ENCODE results near the gene CWF19L2.
"Not testable (repeated sequence)": the region's sequence is repeated elsewhere in the genome, so short reads cannot be mapped to it uniquely, and the experiment has no call there.

Gene CWF19L2

DNA sequence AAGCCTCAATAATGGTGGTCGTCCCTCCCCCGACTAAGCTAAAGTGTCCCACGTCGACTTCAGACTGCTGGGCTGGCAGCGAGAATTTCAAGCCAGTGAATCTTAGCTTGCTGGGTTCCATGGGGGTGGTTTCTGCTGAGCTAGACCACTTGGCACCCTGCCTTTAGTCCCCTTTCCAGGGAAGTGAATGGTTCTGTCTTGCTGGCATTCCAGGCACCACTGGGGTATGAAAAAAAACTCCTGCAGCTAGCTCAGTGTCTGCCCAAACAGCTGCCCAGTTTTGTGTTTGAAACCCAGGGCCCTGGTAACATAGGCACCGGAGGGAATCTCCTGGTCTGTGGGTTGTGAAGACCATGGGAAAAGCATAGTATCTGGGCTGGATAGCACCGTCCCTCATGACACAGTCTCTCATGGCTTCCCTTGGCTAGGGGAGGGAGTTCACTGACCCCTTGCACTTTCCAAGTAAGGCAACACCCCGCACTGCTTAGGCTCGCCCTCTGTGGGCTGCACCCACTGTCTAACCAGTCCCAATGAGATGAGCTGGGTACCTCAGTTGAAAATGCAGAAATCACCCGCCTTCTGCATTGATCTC, 8.7 kb upstream of the CWF19L2 start:
- not testable (repeated sequence) for H3K36me3 Mint-ChIP-seq, H3K4me3 Mint-ChIP-seq, H3K9me3 Mint-ChIP-seq, H3K4me1 Mint-ChIP-seq, H3K27ac Mint-ChIP-seq
- peaks cover 26% of the 10 kb centered on the region for H3K27me3 Mint-ChIP-seq

DNA sequence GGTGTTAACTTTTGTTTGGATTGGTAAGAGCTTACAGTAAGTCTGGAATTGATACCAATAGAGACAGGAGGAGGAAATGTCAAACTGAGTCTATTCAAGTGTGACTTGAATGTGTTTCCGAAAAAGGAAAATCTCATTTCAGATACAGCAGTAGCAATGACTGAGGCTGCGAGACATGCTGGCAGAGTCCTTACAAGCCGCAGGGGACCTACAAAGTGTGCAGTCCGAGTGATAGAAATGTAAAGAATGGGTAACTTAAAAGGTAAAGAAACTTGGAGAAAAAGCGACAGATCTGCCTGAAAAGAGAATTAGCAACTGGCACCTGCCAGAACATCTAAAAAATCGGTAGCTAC, 444 bp downstream of the CWF19L2 start:
- Mint-ChIP-seq H3K9me3 (no peaks in the 10 kb centered on the region), H3K4me1 (peaks cover 40% of the 10 kb centered on the region), H3K27me3 (no peaks in the 10 kb centered on the region)

DNA sequence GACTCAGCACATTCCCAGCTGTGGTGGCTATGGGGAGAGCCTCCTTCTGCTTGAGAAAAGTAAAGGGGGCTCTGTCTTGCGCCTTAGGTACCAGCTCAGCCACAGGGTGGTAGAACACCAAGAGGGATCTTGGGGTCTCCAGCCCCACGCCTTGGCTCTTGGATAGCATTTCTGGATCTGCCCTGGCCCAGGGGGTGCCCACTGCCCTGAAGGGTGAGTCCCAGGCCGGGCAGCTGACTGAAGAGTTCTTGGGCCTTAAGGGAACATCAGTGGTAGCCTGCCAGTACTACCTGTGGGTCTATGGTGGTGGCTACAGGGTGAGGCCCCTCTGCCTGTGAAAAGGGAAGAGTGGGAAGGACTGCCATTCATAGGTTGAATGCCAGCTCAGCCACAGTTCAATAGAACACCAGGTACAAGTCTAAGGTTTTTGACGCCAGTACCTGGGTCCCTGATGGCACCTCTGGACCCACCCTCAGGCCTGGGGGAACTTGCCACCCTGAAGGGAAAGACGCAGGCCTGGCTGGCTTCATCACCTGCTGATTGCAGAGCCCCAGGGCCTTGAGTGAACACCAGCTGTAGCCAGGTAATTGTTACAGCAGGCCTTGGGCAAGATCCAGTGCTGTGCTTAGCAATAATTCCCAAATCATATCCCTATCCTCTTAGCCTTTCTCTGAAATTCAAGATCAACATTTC, 3.9 kb downstream of the CWF19L2 start:
- peaks cover 72% of the 10 kb centered on the region for H3K4me1 Mint-ChIP-seq
- H3K9me3 Mint-ChIP-seq, result no peaks in the 10 kb centered on the region
- peaks cover 21% of the 10 kb centered on the region for H3K36me3 Mint-ChIP-seq
- no peaks in the 10 kb centered on the region for H3K27me3 Mint-ChIP-seq
- no peak overlapping the region for H3K4me3 Mint-ChIP-seq
- H3K27ac Mint-ChIP-seq, result no peak overlapping the region

More for the DNA sequence above, 444 bp downstream of the CWF19L2 start:
- Mint-ChIP-seq H3K27ac (peak overlapping the region; percentile 97), H3K4me3 (peak overlapping the region; percentile 96), H3K36me3 (peaks cover 8% of the 10 kb centered on the region)

DNA sequence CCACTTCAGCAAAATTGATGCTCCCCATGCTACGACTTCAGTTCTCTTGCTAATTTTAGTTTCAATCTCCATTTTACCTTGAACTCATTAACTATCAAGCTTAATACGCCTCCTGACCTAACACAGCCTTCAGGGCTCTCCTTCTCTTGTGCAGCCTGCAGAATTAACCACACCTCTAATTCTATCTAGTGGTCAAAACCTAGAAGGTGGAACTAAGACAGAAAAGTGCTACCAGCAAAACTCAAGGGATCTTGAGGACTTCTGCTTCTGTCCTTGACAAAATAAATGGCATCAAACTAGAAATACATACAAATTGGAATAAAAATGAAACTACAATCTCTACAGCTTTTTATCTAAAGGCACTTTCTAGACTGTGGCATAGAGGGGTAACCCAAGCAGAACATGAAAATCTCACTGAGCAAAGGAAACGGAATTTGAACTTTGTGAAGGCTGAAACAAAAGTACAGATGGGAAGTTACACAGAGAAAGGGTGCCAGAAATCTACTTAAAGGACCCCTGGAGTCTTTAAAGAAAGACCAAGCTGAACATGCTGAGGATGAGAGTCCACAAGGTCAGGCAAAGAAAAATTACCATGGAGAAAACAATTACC, 10.7 kb downstream of the CWF19L2 start:
- Mint-ChIP-seq H3K9me3 (no peaks in the 10 kb centered on the region), H3K27ac (peak overlapping the region; percentile 6), H3K4me3 (no peak overlapping the region), H3K36me3 (peaks cover 40% of the 10 kb centered on the region), H3K27me3 (no peaks in the 10 kb centered on the region), H3K4me1 (peaks cover 65% of the 10 kb centered on the region)

DNA sequence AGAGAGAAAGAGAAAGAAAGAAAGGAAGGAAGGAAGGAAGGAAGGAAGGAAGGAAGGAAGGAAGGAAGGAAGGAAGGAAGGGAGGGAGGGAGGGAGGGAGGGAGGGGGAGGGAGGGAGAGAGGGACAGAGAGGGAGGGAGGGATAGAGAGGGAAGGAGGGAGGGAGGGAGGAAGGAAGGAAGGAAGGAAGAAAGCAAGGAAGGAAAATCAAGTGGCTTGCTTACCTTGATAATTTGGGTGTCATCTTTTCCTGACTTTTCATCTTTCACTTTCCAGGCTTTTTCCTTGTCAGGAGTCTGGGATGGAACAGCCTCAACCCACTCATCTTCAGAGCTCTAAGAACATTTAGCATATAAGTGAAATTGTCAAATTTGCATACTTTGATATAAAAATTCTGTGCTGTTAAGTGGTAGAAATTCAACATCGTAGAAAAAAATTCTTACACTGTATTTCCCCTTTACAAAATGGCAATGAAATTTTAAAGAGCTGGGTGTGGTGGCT, 14.9 kb downstream of the CWF19L2 start:
- Mint-ChIP-seq H3K9me3 (no peaks in the 10 kb centered on the region), H3K4me1 (peaks cover 36% of the 10 kb centered on the region), H3K36me3 (peaks cover 40% of the 10 kb centered on the region), H3K27ac (no peak overlapping the region), H3K4me3 (no peak overlapping the region), H3K27me3 (no peaks in the 10 kb centered on the region)

DNA sequence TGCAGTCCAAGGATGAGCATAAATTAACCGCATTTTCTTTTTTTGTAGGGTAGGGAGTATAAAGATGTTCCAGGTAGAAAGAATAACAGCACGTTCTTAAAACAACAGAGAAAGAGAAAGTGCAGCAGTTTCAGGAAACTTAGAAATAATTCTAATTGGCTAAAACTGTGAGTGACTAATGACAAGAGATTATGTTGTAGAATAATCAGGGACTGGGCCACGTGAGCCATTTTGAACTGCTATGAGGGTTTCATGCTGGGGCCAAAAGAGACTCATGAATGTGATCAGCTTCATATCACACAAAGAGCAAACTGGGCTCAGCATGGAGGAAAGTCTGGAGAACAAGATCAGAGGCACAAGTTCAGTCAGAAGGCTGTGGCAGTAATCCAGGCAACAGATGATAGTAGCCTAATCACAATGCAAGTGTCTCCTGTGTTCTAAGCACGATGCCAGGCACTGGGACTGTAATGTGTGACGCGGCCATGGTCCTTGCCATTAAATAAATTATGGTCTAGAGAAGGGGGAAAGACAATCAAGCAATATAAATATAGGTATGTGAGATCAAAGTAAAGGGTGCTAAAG, 17.9 kb downstream of the CWF19L2 start:
- H3K27me3 Mint-ChIP-seq, result no peaks in the 10 kb centered on the region
- H3K9me3 Mint-ChIP-seq, result no peaks in the 10 kb centered on the region
- peaks cover 17% of the 10 kb centered on the region for H3K4me1 Mint-ChIP-seq
- no peak overlapping the region for H3K4me3 Mint-ChIP-seq
- no peak overlapping the region for H3K27ac Mint-ChIP-seq
- H3K36me3 Mint-ChIP-seq, result peaks cover 27% of the 10 kb centered on the region

DNA sequence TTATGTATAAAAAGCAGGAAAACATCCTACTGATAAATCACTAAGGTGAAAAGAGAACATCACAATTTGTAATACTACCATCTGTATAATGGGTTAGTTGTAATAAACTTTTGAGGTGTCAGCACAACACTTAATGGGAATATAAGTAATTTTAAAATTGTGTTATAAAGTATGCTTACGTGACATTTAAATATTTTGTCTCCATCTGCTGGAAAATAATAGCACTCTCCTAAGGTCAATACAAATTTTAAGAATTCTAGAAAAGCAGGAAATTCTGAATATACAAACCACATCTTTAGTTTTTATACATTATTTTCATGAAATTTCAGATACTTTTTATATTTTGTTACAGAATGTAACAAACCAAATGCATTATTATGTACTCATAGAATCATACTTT, 19.5 kb downstream of the CWF19L2 start:
- Mint-ChIP-seq H3K9me3 (no peaks in the 10 kb centered on the region), H3K36me3 (peaks cover 19% of the 10 kb centered on the region), H3K27me3 (no peaks in the 10 kb centered on the region)

DNA sequence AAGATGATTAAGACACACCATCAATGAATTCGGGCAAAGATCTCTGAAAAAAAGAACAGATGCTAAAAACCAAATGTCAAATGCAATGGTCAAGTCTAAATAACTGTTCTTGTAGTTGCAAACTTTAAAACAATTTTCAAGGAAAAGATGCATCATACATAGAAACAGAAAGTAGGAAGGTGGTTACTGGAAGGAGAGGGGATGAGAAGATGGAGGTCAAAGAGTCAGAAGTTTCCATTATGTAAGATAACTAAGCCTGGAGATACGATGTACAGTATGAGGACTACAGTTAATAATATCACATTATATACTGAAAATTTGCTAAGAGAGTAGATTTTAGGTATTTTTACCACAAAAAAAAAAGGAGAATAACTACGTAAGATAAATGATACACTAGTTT, 27.1 kb downstream of the CWF19L2 start:
- Mint-ChIP-seq H3K4me3 (no peak overlapping the region), H3K4me1 (peaks cover 17% of the 10 kb centered on the region), H3K9me3 (no peaks in the 10 kb centered on the region), H3K36me3 (peaks cover 37% of the 10 kb centered on the region), H3K27ac (peak overlapping the region; percentile 18), H3K27me3 (no peaks in the 10 kb centered on the region)

More for the DNA sequence above, 19.5 kb downstream of the CWF19L2 start:
- H3K27ac Mint-ChIP-seq, result no peak overlapping the region
- peaks cover 10% of the 10 kb centered on the region for H3K4me1 Mint-ChIP-seq
- no peak overlapping the region for H3K4me3 Mint-ChIP-seq

DNA sequence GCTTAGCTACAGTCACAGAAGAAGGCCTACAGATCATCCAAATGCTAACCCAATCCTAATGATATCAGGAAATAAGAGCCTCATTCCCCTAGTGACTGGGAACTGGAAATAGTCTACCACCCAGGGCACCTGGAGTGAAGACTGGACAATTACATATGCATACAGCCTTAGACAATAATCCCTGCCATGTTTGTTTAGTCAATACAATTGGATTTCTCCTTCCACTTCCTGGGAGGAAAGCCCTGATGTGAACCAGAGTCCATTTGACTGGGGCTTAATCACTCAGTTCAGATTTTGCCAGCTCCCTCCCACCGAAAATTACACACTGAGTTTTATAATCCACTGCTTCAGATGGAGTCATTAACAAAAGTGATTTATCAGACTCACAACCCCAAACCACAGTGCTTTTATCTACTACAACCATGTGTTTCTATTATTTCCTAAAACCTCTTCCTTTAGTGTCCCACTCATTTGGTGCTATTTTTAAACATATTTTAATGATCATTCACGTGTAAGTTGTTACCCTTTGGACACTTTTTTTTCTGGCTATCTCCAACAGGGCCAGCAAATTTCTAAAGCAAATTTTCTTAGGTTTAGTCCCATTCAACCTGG, 29.9 kb downstream of the CWF19L2 start:
- no peaks in the 10 kb centered on the region for H3K27me3 Mint-ChIP-seq
- H3K36me3 Mint-ChIP-seq, result peaks cover 42% of the 10 kb centered on the region
- H3K27ac Mint-ChIP-seq, result no peak overlapping the region
- peaks cover 24% of the 10 kb centered on the region for H3K4me1 Mint-ChIP-seq
- no peaks in the 10 kb centered on the region for H3K9me3 Mint-ChIP-seq
- no peak overlapping the region for H3K4me3 Mint-ChIP-seq

DNA sequence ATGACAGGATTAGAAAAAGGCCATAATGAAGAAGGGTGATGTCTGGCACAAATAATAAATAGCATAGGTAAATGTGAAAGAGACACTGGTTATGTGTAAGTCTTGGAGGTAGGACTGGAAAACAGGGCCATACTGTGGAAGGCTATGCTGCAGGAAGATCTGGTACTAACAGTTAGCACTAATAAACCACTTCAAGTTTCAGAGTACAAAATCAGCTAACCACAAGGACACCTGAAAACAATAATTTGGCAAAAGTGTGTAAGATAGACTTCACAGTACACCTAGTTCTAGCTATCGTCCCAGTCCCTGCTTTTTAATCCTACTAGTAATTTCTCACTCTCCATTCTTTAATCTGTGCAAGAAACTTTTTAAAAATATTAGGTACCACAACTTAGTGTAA, 44.3 kb downstream of the CWF19L2 start:
- H3K4me3 Mint-ChIP-seq, result no peak overlapping the region
- H3K4me1 Mint-ChIP-seq, result no peaks in the 10 kb centered on the region
- no peak overlapping the region for H3K27ac Mint-ChIP-seq
- no peaks in the 10 kb centered on the region for H3K27me3 Mint-ChIP-seq
- H3K9me3 Mint-ChIP-seq, result no peaks in the 10 kb centered on the region
- peaks cover 35% of the 10 kb centered on the region for H3K36me3 Mint-ChIP-seq

DNA sequence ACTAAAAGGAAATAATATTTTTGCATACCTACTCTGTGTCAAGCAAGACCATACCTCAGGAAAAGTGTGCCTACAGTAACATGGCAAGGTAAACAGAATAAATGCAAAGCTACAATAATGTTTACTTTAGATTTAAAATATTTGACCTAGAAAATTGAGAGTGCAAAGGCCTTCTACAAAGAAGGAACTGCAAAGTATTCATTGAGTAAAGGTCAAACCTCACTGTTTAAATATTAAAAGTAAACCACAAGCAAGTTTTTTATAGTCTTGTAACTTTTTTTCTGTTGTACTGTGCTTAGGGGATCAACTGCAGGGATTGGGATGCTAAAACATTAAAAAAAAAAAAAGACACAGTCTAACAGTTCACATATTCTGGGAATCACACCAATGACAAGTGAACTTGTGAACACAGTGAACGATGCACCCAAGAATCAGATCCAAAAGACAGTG, 48.8 kb downstream of the CWF19L2 start:
- peaks cover 33% of the 10 kb centered on the region for H3K36me3 Mint-ChIP-seq
- H3K27ac Mint-ChIP-seq, result no peak overlapping the region
- H3K4me1 Mint-ChIP-seq, result no peaks in the 10 kb centered on the region

DNA sequence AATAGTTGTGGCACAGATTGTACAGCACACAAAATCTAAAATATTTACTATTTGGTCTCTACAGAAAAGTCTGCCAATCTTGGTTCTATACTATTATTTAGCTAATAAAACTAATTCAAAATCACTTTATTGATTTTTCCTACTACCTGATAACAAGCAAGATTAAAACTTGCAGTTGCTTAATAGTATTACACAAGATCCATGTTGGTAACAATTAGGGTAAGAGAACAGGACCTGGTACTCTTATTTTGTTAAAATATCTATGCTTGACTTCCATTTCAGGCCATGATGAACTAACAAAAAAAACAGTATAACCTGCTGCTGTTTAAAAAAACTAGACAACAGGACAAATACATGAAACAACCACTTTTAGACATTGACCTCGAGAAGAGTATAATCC, 52.4 kb downstream of the CWF19L2 start:
- Mint-ChIP-seq H3K4me3 (no peak overlapping the region), H3K36me3 (peaks cover 50% of the 10 kb centered on the region), H3K27ac (no peak overlapping the region)

More for the DNA sequence above, 48.8 kb downstream of the CWF19L2 start:
- no peak overlapping the region for H3K4me3 Mint-ChIP-seq
- H3K9me3 Mint-ChIP-seq, result peaks cover under 1% of the 10 kb centered on the region
- no peaks in the 10 kb centered on the region for H3K27me3 Mint-ChIP-seq

DNA sequence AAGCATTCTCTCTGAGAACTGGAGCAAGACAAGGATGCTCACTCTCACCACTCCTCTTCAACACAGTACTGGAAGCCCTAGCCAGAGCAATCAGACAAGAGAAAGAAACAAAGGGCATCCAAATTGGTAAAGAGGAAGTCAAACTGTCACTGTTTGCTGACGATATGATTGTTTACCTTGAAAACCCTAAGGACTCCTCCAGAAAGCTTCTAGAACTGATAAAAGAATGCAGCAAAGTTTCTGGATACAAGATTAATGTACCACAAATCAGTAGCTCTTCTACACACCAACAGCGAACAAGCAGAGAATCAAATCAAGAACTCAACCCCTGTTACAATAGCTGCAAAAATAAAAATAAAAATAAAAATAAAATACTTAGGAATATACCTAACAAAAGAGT, 56.5 kb downstream of the CWF19L2 start:
- not testable (repeated sequence) for H3K27ac Mint-ChIP-seq, H3K4me3 Mint-ChIP-seq, H3K27me3 Mint-ChIP-seq
- peaks cover 21% of the 10 kb centered on the region for H3K4me1 Mint-ChIP-seq
- H3K9me3 Mint-ChIP-seq, result peaks cover 24% of the 10 kb centered on the region
- peaks cover 71% of the 10 kb centered on the region for H3K36me3 Mint-ChIP-seq

More for the DNA sequence above, 52.4 kb downstream of the CWF19L2 start:
- Mint-ChIP-seq H3K9me3 (peaks cover 7% of the 10 kb centered on the region), H3K27me3 (no peaks in the 10 kb centered on the region), H3K4me1 (peaks cover 17% of the 10 kb centered on the region)

DNA sequence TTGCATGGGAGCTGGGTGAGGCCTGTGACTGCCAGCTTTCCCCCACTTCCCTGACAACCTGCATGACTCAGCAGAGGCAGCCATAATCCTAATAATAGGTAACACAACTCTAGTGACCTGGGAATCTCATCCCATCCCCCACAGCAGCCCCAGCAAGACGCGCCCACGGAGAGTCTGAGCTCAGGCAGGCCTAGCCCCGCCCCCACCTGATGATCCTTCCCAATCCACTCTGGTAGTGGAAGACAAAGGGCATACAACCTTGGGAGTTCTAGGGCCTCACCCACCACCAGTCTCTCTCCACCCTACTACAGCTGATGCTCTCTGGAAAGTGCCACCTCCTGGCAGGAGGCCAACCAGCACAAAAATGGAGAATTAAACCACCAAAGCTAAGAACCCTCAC, 60.3 kb downstream of the CWF19L2 start:
- peaks cover 56% of the 10 kb centered on the region for H3K36me3 Mint-ChIP-seq

DNA sequence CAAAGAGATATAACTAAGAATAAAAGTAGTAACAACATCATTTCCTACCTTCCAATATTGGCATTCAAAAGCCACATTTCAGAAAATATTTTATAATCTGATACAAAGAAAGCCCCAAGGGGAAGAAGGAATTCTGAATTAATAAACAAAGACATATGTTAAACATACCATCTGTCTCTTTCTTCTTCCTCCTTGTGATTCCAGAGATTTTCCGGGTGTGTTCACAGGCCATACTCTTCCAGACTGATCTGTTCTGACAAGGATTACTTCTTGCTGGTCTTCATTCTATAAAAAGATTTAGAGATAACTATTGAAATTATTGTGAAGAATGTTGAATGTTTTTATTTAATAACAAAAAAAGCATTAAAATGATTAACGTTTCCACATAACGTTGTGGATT, 65.0 kb downstream of the CWF19L2 start:
- no peak overlapping the region for H3K4me3 Mint-ChIP-seq
- no peaks in the 10 kb centered on the region for H3K27me3 Mint-ChIP-seq
- no peak overlapping the region for H3K27ac Mint-ChIP-seq
- H3K4me1 Mint-ChIP-seq, result peaks cover 4% of the 10 kb centered on the region
- peaks cover 36% of the 10 kb centered on the region for H3K36me3 Mint-ChIP-seq
- H3K9me3 Mint-ChIP-seq, result no peaks in the 10 kb centered on the region

More for the DNA sequence above, 60.3 kb downstream of the CWF19L2 start:
- Mint-ChIP-seq H3K27me3 (no peaks in the 10 kb centered on the region), H3K27ac (no peak overlapping the region), H3K4me3 (no peak overlapping the region), H3K4me1 (peaks cover 21% of the 10 kb centered on the region), H3K9me3 (peaks cover 16% of the 10 kb centered on the region)

Measured in activated naive CD4-positive, alpha-beta T cell treated with anti-CD3 and anti-CD28 coated beads, Interleukin-2, amount 50 U/mL, for 24 hours (primary cell).